EL (cell line): Measurements from ENCODE around the gene SUSD2.

ENCODE experiments used
- DNase-seq: peaks from one replicate; pipeline ENCODE4 v3.0.0-alpha.2; 2016

Gene SUSD2

DNA sequence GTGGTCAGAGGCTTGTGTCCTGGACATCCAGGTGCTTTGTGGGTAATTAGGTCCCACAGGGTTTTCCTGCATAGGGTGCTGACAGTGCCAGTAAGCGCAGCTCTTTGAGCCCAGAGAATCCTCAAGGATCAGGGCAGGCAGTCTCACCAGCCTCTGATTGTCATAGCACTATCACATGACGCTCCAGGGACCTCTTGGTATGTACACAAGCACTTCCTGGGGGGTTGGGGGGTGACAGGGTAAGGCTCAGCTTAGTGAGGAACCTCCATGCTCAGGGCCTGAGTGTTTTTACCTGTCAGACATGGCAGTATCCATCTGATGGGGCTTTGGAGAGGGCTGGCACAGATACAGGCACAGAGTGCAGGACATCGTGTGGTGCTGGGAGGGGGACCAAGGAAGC lies 27.9 kb upstream of the SUSD2 start:
- peak; percentile 57 for DNase-seq

DNA sequence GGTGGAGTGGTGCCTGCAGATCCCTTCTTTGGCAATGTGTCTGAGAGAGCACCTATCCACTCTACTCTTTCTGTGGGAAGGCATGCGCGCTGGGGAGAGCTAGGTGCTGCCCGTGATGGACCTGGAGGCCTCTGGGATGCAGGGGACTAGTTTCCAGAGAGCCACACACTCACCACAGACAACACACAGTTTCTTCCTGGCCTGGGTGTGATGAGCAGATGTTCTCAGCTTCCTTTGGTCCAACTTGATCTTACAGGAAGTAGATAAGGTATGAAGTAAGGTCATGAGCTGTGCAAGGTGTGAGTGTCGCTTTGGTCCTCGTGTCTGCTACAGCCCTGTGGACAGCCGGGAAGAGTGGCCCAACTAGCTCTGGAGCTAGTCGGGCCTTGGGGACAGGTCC lies 27.3 kb upstream of the SUSD2 start:
- DNase-seq, result no peak

DNA sequence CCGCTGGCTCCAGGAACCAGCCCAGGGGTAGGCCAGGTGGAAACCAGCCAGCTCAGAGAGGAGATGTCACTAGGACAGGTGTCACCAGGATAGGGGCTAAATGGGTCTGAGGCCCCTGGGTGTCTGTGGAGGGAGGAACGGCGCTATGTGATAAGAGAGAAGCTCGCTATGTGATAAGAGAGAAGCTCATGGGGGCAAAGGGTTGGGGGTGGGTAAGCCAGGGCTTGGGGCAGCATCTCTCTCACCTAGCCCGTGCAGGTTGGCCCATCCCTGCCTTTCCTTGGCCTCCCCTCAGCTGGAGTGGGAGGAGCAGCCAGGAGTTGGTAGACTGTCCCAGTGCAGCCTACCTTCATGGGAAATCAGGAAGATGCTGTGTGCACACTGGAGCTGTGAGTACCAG lies 26.5 kb upstream of the SUSD2 start:
- no peak for DNase-seq

DNA sequence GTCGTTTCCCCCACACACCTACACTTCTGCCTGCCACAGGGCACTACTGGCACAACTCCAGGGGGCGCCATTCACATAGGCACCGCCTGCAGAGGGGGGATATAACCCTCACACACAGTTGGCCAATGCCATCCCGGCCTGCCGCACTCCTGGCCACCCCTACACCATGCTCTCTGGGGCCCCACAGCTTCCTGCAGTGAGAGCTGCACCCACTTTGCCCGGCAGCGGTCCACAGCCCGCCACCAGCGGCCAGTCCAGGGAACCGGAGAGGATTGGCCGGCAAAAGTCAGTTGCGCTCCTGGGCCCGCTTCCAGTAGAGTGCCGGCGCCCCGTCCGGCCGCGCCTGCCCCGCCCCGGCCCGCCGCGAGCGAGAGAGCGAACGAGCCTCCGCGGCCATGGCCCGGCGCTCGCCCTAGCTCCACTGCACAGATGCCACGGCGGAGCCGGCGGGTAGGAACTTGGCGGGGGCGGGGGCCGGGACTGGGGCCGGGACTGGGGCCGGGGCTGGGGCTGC lies 25.6 kb upstream of the SUSD2 start:
- peak; percentile 82 for DNase-seq

DNA sequence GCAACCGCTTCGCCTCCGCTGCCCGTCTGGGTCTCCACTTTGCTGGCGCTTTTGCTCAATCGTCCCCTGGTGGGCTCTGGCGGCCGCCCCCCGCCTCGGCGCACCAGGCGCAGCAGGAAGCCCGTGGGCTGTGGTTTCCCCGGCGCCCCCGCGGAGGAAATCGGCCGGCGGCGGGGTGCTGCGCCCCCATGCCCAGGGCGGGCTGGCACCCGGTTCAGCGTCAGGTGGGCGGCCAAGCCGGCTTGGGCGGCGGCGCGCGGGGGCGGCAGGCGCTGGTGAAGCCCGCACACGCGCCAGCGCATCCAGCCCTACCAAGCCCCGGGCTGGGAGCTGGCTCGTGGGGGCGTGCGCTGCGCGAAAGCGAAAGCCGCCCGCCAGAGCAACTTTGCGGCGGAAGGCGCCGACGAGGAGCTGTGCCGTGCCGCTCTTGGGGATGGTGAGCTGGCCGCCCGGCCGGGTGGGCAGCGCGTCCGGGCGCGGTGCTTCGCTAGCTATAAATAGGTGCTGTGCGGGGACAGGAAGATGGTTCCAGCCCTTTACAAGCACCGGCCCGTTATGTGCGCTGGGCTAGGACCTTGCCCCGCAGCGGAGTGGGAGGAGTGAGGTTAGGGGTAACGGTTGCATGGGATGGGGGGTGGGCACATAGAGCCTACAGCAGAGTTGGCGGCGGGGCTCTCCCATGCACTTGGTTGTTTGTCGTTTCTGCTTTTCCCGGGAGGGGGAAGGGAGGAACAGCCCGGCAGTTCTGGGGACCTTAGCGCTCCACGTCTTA lies 25.0 kb upstream of the SUSD2 start:
- DNase-seq, result peak; percentile 62

DNA sequence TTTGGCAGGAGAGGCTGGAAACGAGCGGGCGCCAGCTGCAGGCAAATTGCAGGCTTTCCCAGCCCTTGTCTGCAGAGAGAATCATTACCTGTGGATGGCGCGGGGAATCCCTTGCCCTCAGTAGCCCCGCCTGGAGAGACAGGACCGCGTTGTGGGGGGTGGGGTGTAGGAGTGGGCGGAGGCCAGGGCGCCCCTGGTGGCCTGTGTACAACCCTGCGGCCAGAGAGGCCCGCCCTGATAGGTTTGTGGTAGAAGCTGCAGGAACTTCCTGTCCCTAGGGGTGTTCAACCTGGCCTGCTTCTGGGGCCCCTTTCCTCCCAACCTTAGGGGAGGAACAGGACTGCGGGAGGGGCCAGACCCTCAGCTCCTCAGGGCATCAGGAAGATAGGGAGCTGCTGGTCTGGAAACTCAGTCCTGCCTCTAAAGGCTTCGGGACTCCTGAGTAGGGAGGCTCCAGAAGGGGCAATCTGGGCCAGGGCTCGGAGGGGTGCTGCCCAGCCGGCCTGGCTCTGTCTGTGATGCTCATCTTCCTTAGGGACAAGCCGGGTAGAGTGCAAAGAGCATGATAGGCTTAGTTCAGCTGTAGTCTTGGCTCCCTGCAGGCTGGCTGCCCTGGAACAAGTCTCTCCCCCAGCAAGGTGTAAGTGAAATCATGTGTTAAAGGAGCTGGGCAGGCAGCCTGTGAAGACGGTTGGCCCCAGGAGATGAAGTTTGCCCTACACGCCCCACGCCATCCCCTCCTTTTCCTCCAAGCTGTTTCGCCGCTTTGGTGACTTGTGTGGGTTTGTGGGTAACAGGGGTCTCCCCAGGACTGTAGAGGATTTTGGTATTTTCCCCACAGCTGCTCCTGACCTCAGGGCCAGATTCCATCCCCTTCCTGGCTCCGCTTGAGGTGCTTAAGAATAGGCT lies 24.1 kb upstream of the SUSD2 start:
- DNase-seq, result peak; percentile 88

DNA sequence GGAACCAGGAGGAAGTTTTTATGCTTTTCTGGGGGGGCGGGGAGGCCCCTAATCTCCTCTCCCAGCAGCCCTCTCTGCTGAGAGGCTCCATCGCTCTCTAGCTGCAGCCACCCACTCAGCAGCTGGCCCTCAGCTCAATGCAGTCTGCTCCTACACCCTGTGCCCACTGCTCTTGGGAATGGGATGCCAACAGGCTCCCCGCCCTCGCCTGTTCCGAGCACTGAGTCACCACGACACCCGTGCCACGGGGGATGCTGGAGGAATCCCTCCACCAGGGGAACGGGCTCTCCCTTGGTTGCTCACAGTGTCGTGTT lies 23.5 kb upstream of the SUSD2 start:
- DNase-seq, result peak; percentile 29

DNA sequence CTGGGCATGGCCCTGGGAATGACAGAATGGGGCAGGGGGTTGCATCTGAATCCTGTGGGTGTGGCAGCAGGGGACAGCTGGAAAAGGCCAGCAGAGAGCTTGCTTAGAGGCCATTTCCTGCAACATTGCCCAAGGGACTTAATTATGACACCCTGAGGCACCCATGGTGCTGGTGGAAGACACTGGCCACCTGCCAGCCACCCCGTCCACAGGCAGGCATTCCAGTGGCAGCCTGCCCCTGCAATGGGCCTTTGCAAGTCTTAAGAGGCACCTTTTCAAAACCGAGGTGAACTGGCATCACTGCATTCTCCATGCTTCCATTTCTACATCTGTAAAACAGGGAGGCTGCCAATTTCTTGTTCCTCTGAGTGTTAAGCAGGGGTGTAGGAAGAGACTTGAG lies 21.6 kb upstream of the SUSD2 start:
- DNase-seq, result peak; percentile 8

DNA sequence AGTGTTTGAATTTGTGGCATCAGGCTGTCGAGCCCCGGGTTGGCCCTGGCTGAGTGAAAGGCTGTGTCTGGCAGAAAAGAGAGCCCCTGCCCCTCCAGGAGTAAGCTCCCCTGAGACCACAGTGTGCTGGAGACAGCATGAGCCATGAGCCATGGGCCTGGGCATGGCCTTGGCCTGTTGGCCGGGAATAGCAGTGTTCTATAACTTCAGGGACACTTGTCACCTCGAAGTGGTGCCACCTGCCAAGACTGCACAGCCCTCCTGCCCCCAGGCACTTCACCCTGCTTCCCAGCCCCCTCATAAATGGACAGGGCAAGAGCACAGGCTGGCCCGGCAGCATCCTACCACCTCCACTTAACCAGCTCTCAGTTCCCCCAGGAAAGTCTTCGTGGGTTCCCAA lies 20.7 kb upstream of the SUSD2 start:
- DNase-seq, result no peak

DNA sequence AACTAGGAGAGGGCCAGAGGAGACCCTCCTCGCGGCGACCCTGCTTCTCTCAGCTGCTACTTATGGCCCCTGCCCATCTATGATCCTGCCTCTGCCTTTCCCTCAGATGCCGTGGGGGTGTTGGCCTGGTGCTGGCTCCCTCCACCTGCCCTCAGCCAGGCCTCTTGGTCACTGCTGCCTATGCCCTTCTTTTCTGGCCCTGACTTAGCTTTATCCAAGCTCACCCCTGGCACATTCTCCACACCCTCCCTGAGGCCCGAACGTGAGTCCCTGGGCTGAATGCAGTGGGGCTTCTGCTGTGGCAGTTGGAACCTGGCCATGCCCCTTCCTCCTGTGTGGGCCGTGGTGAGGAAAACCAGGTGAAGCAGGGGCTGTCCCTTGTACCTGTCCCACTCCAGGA lies 19.8 kb upstream of the SUSD2 start:
- DNase-seq, result no peak

DNA sequence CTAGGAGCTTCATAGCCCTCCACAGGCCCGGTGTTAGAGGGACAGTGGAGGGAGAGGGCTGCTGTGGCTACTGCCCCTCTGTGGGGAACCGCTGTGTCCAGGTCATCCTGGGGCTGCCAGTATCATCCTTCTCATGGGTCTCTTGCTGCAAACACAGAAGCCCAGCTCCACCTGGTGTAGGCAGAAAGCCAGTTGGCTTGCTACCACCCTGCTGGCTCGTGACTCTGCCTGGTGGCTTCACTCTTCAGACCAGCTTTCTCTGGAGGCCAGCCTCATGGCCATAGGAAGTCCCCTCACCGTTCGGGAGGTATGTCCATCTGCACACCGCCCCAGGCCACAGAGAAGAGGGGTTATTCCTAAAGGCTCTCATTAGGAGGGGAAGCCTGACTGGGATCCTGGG lies 19.4 kb upstream of the SUSD2 start:
- no peak for DNase-seq

DNA sequence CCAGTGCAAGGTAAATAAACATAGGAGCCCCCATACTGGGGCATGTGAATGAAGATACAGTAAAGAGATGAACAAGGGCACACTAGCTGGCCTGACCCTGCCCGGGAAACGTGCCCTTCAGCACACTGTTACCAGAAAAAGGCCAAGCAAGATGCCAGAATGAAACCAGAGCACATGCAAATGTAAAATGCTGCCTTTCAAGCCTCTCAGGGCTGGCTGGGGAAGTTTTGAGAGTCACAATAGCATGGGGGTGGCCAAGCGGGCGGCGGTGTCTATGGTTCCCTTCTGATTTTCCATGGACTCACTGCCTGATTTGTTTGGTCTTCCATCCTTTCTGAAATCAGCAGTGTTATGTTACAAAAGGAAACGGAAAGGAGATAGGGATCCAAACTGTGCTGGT lies 18.9 kb upstream of the SUSD2 start:
- no peak for DNase-seq

DNA sequence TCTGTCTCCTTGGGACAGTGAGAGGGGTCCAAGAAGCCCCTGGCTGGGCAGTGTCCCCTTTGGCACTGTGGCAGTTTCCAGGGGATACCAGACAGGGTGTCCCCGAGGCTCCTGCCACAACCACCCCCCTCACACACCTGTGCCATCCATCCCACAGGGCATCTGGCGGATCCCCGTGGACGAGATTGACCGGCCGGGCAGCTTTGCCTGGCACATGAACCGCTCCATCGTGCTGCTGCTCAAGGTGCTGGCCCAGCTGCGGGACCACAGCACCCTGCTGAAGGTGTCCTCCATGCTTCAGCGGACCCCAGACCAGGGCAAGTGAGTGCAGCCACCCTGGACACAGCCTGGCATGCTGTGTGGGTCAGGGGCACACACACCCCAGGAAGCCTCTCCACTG lies 17.0 kb upstream of the SUSD2 start:
- DNase-seq, result no peak

DNA sequence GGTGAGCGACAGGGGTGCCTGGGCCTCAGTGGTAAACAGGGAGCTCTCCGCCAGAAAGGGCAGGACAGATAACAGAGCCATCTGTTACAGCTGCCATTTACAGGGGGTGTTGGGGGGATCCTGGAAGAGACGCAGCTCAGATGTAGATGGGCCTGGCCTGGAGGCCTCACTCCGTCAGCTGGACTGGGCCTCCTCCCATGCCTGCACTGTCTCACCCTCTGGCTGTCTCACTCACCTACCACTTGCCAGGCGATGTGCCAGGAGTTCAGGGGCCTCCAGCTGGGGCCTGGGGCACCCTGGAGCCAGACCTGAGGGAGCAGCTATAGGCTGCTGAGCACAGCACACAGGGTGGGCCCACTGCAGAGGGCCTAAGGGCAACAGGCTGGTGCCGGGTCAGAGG lies 16.3 kb upstream of the SUSD2 start:
- peak; percentile 14 for DNase-seq

DNA sequence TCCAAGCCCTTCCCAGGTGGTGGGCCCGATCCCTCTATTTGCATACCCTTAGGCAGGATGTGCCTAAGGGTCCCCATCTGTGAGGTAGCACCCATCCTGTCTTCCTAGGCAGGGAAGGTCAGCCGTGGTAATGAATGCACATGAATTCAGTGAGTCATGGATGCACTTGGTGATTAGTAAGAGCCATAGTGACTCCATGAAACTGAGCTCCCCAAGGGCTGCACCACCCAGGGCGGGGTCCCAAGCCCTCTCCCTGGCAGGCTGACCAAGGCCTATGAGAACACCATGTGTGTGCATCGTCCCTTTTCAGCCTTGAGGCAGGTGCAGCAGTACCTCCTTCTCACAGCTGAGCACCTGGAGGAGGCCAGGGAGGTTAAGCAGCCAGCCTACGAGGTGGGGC lies 15.6 kb upstream of the SUSD2 start:
- peak; percentile 46 for DNase-seq

DNA sequence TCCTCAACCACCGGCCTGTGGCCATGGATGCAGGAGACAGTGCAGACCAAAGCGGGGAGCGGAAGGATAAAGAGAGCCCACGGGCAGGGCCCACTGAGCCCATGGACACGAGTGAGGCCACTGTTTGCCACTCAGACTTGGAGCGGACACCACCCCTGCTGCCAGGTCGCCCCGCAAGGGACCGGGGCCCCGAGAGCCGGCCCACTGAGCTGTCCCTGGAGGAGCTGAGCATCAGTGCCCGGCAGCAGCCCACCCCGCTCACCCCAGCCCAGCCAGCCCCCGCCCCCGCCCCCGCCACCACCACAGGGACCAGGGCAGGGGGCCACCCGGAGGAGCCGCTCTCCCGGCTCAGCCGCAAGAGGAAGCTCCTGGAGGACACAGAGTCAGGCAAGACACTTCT lies 14.5 kb upstream of the SUSD2 start:
- no peak for DNase-seq

DNA sequence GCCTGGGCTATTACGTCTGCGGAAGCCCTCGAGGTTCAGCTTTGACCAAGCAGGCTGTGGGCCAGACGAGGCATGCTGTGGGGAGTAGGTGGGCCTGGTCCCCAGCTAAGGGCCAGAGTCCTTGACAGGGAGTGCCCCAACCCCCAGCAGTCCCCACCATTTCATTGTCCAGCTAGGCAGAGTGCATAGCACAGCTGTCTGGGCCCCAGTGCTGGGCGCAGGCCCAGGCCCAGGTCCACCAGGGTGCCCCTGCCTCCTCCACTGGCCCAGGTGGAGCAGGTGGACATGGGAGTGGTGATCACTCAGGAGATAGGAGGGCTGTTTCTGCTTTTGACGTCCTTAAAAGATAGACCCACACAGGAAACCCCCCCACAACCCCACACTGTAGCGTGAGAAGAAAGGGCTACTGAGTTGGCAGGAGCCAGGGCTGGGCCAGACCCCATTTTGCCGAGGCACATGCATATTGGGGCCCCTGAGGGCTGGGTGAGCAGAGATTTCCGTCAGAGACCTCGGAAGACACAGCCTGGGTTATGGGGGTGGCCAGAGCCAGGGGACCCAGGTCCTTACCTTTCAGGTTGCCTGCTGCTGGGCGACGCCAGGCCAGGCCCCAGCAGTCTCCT lies 11.7 kb upstream of the SUSD2 start:
- no peak for DNase-seq

DNA sequence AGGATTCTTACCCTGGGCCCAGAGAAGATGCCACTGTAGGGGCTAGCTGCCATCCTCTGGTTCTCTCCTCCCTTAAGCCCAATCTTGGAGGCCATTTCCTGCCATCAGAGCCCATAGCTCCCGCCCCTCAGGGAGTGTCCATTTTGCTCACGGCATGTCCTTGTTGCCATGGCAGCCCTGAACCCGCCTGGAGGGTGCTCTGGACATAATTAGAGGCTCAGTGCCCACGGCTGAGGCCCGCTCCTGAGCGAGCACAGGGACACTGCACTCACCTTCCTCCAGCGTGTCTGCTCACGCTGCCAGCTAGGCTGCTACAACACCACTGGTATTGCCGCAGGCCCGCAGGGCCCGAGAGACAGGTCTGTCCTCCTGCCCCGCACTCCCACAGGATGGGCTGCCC lies 11.1 kb upstream of the SUSD2 start:
- no peak for DNase-seq

DNA sequence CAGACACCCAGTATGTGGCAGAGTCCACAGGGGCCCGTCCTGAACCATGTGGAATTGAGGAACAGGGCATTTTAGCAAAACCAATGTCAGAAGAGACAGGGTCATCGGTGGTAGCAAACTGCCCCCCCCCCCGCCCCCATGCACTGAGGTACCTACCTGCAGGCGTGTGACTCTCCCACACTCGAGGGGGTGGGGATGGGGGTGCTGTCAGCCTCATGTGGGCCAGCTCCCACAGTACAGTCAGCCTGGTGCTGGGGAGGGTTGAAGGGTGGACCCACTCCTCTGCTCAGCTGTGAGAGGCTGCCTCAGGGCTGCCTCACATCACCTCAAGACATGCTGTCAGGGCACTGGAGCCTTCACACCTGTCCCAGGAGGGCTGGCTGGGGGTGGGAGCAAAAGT lies 10.7 kb upstream of the SUSD2 start:
- DNase-seq, result no peak

DNA sequence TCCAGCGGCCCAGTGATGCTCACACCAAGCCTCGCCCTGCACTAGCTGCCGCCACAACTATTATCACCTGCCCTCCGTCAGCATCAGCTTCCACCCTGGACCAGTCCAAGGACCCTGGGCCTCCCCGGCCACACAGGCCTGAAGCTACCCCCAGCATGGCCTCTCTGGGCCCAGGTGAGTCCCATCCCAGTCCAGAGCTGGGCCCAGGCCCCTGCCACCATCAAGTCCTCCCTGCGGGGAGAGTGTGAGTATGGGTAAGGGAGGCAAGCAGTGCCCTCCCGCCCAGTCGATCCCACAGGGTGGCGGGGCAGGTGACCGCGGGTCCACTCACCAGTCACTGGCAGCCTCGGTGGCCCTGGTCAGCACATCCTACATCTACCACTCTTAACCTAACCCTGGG lies 9.5 kb upstream of the SUSD2 start:
- no peak for DNase-seq

DNA sequence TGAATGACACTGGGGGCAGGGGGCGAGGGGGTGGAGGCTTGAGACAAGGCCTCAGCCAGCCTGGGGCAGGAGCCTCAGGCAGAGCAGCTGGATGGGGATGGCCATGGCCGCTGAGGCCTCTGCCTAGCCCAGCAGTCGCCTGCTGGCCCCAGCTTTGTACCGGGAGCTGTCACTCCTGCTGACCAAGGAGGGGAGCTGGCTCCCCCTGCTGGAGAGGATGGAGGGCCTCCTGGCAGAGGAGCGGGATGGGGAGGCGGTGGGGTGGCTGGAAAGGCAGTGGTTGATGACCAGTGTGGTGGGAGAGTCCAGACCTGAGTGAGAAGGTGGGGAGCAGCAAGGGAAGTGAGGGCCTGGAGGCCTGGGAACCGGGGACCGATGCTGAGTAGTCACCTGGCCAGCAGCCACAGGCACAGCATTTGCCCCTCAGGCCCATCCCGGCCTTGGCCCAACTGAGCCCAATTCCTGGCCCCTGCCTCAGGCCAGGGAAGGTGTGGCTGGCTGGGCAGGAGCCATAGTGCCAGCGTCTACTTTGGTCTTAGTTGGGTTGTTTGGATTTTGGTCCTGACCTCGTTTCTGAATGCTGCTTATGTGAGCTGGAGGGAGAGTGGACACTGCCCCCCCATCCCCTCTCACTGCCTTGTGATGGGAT lies 6.0 kb upstream of the SUSD2 start:
- peak; percentile 76 for DNase-seq

DNA sequence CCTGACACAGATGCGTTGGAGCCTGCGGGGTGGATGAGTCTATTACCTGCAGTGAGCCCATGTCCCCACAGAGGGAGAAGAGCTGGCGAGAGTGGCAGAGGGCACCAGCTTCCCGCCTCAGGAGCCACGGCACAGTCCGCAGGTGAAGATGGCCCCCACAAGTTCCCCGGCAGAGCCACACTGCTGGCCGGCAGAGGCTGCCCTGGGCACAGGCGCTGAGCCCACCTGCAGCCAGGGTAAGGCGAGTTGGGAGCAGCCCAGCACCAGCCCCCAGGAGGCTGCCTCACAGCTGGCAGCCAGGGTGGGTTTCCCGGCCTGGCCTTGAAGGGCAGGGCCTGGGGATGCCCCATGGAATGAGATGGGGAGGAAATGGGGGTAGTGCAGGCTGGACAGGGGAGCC lies 5.2 kb upstream of the SUSD2 start:
- DNase-seq, result no peak

DNA sequence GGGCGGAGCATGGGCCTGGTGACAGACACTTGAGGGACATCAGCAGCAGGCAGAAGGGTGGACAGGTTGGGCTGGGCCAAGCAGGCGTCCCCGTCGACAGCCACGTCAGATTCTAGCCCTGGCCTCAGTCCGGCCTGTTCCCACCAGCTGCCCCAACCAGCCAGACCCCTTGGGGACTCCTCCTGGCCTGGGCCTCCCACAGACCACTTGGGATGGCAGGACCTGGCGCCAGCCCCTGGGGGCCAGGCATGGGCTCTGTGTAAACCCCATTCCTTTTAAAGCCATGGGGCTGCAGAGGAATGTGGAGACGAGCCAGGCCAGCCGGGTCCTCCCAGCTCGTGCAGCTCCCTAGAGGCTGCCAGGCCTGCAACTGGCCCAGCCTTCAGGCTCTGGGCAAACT lies 4.7 kb upstream of the SUSD2 start:
- DNase-seq, result no peak
